ENCODE data around the gene CPEB4. TPM values are rescaled to one million over a fixed set of nuclear protein-coding genes. Genes with fewer than 3 reads are reported as not detected.
A peak's percentile ranks its signal among the peaks of the same experiment; 100 is the strongest.

CPEB4 gene
- polyA plus RNA-seq, 1 experiment = 21.3 TPM

- Histone ChIP-seq H3K27ac (ENCODE audit: low read depth, low read length) (no peak overlapping the region), H3K9me3 (ENCODE audit: control insufficient read depth, insufficient read depth, low read length) (no peaks in the 10 kb centered on the region), H3K4me3 (ENCODE audit: low read depth, low read length) (no peak overlapping the region), H3K27me3 (ENCODE audit: control insufficient read depth, insufficient read depth, low read length) (no peaks in the 10 kb centered on the region)
- no peak for DNase-seq (ENCODE audit: low read depth, low spot score)
- ChIA-PET POLR2A (no interaction called here), CTCF (no interaction called here)
- TF ChIP-seq, protein P1, sequence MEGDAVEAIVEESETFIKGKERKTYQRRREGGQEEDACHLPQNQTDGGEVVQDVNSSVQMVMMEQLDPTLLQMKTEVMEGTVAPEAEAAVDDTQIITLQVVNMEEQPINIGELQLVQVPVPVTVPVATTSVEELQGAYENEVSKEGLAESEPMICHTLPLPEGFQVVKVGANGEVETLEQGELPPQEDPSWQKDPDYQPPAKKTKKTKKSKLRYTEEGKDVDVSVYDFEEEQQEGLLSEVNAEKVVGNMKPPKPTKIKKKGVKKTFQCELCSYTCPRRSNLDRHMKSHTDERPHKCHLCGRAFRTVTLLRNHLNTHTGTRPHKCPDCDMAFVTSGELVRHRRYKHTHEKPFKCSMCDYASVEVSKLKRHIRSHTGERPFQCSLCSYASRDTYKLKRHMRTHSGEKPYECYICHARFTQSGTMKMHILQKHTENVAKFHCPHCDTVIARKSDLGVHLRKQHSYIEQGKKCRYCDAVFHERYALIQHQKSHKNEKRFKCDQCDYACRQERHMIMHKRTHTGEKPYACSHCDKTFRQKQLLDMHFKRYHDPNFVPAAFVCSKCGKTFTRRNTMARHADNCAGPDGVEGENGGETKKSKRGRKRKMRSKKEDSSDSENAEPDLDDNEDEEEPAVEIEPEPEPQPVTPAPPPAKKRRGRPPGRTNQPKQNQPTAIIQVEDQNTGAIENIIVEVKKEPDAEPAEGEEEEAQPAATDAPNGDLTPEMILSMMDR (IDR thresholded peaks at IDR 0.05; ENCODE audit: low read depth, low read length) = no peak
These were observed 62.7 kb downstream of the CPEB4 start for GRCh38 chr5:173950829-173951228.

DNA sequence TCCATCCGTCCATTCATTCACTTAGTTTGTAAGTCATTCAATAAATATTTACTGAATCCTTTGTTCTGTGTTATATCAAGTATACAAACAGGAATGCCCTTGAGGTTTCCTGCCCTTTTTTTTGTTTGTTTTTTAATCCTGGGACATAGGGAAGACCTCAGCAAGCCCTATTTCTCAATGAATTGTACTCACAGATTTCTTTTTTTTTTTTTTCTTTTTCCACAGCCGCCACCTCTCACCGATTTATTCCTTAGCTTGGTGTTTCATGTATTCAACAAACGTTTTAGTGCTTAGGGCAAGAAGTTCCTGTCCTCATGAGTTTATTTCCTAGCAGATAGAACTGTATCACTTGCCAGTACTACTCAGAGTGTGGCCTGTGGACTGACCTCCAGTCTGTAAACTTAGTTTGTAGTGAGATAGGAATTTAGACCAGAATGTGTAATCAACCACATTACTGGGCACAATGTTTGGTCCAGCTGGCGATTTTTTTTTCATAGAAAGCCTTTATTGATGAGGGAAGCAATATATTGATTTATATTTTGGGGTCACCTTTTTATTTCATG lies 65.5 kb downstream of the CPEB4 start:
- no peaks in the 10 kb centered on the region for H3K27me3 ChIP-seq (ENCODE audit: control insufficient read depth, insufficient read depth, low read length)
- H3K27ac ChIP-seq (ENCODE audit: low read depth, low read length) = no peak overlapping the region
- TF ChIP-seq, protein P1 (IDR thresholded peaks at IDR 0.05; ENCODE audit: low read depth, low read length) = no peak
- peak; percentile 43 for DNase-seq (ENCODE audit: low read depth, low spot score)
- no peaks in the 10 kb centered on the region for H3K9me3 ChIP-seq (ENCODE audit: control insufficient read depth, insufficient read depth, low read length)
- ChIA-PET POLR2A (interaction anchor here (0.7 kb wide), 1 partner anchor 46 kb away, joined by 3 read pairs; no protein-coding TSS in a partner anchor), CTCF (interaction anchor here (1.7 to 1.9 kb wide), 2 partner anchors 20 to 28 kb away, joined by 6 to 8 read pairs; no protein-coding TSS in a partner anchor)
- H3K4me3 ChIP-seq (ENCODE audit: low read depth, low read length) = no peak overlapping the region

- ChIA-PET POLR2A (interaction anchor here (1.3 kb wide), 1 partner anchor 65 kb away, joined by 3 read pairs; no protein-coding TSS in a partner anchor), CTCF (interaction anchor here (0.9 to 1.4 kb wide), 2 partner anchors 18 to 30 kb away, joined by 4 to 6 read pairs; no protein-coding TSS in a partner anchor)
- peak; percentile 67 for DNase-seq (ENCODE audit: low read depth, low spot score)
- peak overlapping the region; percentile 86 for H3K27ac ChIP-seq (ENCODE audit: low read depth, low read length)
- H3K4me3 ChIP-seq (ENCODE audit: low read depth, low read length) = no peak overlapping the region
- TF ChIP-seq, protein P1 (IDR thresholded peaks at IDR 0.05; ENCODE audit: low read depth, low read length) = no peak
- H3K27me3 ChIP-seq (ENCODE audit: control insufficient read depth, insufficient read depth, low read length) = no peaks in the 10 kb centered on the region
- no peaks in the 10 kb centered on the region for H3K9me3 ChIP-seq (ENCODE audit: control insufficient read depth, insufficient read depth, low read length)
These were observed 66.7 kb downstream of the CPEB4 start for GRCh38 chr5:173954671-173955521.

DNA sequence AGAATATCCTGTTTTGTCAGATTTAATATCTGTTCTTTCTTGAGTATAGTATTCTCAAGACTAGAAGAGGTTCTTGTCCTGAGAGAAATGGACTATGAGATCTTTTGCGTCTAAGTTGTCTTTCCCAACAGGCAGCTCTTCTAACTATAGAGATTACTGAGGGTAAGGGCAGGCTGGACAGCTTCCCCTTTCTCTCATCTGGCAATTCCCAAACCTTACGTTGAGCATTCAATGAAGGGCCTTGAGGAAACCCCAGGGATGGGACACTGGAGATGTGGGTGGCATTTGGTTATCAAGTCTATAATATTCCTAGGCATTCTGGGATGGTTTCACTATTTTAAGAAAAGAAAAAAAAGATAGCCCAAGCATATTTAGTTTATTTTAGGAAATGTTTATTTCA lies 72.8 kb downstream of the CPEB4 start:
- no peak for DNase-seq (ENCODE audit: low read depth, low spot score)
- Histone ChIP-seq H3K4me3 (ENCODE audit: low read depth, low read length) (no peak overlapping the region), H3K27ac (ENCODE audit: low read depth, low read length) (no peak overlapping the region), H3K27me3 (ENCODE audit: control insufficient read depth, insufficient read depth, low read length) (no peaks in the 10 kb centered on the region), H3K9me3 (ENCODE audit: control insufficient read depth, insufficient read depth, low read length) (no peaks in the 10 kb centered on the region)
- ChIA-PET POLR2A (no interaction called here), CTCF (interaction anchor here (1.0 kb wide), 1 partner anchor 10 kb away, joined by 4 read pairs; no protein-coding TSS in a partner anchor)
- TF ChIP-seq, protein P1 (IDR thresholded peaks at IDR 0.05; ENCODE audit: low read depth, low read length) = no peak

GRCh38 chr5:173961418-173961817 lies 73.3 kb downstream of the CPEB4 start:
- no peak for DNase-seq (ENCODE audit: low read depth, low spot score)
- no peaks in the 10 kb centered on the region for H3K27me3 ChIP-seq (ENCODE audit: control insufficient read depth, insufficient read depth, low read length)
- TF ChIP-seq, protein P1 (IDR thresholded peaks at IDR 0.05; ENCODE audit: low read depth, low read length) = no peak
- no peak overlapping the region for H3K27ac ChIP-seq (ENCODE audit: low read depth, low read length)
- ChIA-PET POLR2A (no interaction called here), CTCF (interaction anchor here (1.0 to 3.2 kb wide), 4 partner anchors 9 to 345 kb away, joined by 4 to 29 read pairs (median 12); partner anchors contain the start of gene BOD1)
- no peak overlapping the region for H3K4me3 ChIP-seq (ENCODE audit: low read depth, low read length)
- no peaks in the 10 kb centered on the region for H3K9me3 ChIP-seq (ENCODE audit: control insufficient read depth, insufficient read depth, low read length)
